ENCODE results near the gene TMEM250. TPM values are rescaled to one million over a fixed set of nuclear protein-coding genes. Genes with fewer than 3 reads are reported as not detected.

Gene TMEM250
- total RNA-seq, 4 donors from 2014 or later: 34.7 to 75.0 (median 69.2) TPM

DNA sequence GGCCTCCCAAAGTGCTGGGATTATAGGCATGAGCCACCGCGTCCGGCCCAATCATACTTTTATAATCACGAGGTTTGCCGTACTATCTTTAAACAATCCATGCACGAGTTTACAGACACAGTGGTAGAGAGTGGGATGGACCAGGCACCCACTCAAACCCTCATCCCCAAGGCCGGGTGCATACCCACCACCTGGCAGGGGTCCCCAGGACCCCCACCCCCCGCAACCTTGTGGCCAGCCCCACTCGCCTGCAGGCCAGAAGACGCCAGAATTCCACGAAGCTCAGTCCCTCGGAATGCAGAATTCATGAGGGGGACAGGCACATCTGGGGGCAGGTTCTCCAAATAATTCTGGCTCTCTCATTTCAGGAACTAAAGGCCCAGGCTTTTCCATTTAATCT is 40.7 kb downstream of the TMEM250 start:
- H3K4me3 ChIP-seq: no peak overlapping the region
- DNase-seq: no peak
- H3K27ac ChIP-seq: no peak overlapping the region
- no peak for TF ChIP-seq POLR2A (IDR thresholded peaks at IDR 0.05)
- TF ChIP-seq, protein P1, sequence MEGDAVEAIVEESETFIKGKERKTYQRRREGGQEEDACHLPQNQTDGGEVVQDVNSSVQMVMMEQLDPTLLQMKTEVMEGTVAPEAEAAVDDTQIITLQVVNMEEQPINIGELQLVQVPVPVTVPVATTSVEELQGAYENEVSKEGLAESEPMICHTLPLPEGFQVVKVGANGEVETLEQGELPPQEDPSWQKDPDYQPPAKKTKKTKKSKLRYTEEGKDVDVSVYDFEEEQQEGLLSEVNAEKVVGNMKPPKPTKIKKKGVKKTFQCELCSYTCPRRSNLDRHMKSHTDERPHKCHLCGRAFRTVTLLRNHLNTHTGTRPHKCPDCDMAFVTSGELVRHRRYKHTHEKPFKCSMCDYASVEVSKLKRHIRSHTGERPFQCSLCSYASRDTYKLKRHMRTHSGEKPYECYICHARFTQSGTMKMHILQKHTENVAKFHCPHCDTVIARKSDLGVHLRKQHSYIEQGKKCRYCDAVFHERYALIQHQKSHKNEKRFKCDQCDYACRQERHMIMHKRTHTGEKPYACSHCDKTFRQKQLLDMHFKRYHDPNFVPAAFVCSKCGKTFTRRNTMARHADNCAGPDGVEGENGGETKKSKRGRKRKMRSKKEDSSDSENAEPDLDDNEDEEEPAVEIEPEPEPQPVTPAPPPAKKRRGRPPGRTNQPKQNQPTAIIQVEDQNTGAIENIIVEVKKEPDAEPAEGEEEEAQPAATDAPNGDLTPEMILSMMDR (IDR thresholded peaks at IDR 0.05): no peak
- peaks cover 0 to 32% (median 0%) of the 10 kb centered on the region in 4 donors for H3K4me1 ChIP-seq
- H3K9me3 ChIP-seq: no peaks in the 10 kb centered on the region
- H3K27me3 ChIP-seq: no peaks in the 10 kb centered on the region
- H3K36me3 ChIP-seq: peaks cover 0 to 10% (median 0%) of the 10 kb centered on the region in 3 donors

DNA sequence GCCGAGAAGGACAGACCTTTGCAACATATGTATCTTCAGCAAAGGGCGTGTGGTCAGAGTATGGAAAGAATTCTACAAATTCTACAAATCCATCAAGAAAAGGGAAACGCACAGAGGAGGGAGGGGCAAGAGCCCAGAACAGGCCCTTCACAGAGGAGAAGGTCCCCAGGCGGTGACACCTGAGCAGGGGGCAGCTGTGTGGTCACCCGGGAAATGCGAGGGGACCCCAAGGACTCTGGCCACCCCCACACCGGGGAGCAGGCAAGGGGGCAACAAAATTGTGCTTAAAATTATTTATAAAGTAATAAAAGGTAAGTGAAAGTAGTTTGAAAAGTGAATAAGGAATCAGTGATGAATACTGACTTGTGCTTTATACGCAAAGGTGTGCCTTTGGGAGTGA is 41.2 kb downstream of the TMEM250 start:
- H3K36me3 ChIP-seq: peaks cover 0 to 10% (median 0%) of the 10 kb centered on the region in 3 donors
- H3K4me3 ChIP-seq: no peak overlapping the region
- H3K27ac ChIP-seq: no peak overlapping the region
- DNase-seq: no peak
- peaks cover 0 to 31% (median 0%) of the 10 kb centered on the region in 4 donors for H3K4me1 ChIP-seq
- H3K9me3 ChIP-seq: no peaks in the 10 kb centered on the region
- TF ChIP-seq POLR2A (IDR thresholded peaks at IDR 0.05): no peak
- H3K27me3 ChIP-seq: no peaks in the 10 kb centered on the region

DNA sequence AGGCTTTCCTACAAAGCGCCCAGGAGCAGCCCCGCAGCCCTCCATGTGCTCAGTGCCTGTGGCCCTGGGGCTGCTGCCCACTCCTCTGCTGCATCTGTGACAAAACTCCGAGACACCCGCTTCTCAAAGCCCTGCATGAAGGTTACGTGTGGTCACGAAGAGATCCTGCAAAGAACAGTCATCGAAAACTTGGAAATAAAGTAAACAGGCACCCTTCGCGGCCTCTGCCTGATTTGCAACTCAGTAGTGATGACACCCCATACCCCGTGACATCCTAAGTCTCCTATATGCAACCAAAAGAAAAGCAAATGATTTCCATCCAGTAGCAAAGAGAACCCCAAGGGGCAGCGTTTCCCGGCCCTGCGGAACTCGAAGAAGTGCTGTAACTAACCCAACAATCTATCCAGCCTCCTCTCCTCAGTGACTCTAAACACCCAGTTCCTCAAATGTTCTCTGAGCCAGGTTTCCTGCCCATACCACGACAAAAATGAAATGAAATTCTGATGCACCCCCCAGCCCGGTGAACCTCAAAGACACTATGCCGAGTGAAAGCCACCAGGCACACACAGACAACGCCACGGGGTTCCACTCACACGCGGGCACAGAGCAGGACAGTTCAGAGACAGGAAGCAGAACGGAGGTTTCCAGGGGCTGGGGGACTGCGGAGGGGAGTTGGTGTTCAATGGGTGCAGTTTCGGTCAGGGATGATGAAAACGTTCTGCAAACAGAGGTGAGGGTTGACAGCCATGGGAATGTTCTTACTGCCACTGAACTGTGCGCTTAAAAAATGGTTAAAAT is 42.6 kb downstream of the TMEM250 start:
- TF ChIP-seq, protein P1 (IDR thresholded peaks at IDR 0.05): no peak
- TF ChIP-seq POLR2A (IDR thresholded peaks at IDR 0.05): no peak
- Histone ChIP-seq H3K27me3 (no peaks in the 10 kb centered on the region), H3K27ac (no peak overlapping the region), H3K4me3 (no peak overlapping the region), H3K36me3 (peaks cover 0 to 10% (median 0%) of the 10 kb centered on the region in 3 donors), H3K9me3 (no peaks in the 10 kb centered on the region), H3K4me1 (peaks cover 0 to 17% (median 0%) of the 10 kb centered on the region in 4 donors)
- DNase-seq: no peak

DNA sequence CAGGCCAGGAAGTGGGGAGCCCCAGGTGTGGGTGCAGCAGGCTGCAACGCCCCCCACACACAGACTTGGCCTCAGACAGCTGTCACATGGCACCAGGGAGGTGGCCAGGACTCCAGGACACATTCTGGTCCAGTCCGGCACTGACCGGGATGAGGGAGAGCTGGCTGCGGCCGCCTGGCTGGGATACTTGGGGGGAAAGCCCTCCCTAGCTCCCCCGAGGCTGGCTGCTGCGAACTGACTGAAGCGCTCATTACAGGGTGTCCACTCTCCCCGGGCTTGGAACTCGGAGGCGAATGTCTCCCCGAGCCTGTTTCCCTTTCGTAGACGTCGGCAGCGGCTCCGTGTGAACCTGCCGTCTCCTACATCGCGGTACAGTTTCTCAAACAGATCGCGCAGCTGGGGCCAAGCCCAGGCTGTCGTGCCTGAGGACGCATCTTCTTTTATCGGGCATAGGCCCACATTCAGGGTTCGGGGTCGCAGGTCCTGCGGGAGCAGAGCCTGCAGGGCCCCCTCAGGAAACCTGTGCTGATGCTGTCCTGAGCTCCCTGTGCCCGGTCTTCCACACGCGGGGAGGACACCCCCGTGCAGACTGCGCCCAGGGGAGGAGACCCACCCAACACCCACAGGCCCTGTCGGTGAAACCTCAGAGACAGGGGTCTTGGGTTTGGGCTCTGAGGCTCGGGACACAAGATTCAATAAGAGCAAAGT is 43.4 kb downstream of the TMEM250 start:
- H3K36me3 ChIP-seq: peaks cover 0 to 10% (median 0%) of the 10 kb centered on the region in 3 donors
- DNase-seq: no peak
- no peaks in the 10 kb centered on the region for H3K27me3 ChIP-seq
- no peaks in the 10 kb centered on the region for H3K9me3 ChIP-seq
- H3K4me3 ChIP-seq: no peak overlapping the region
- H3K27ac ChIP-seq: no peak overlapping the region
- TF ChIP-seq POLR2A (IDR thresholded peaks at IDR 0.05): no peak
- TF ChIP-seq, protein P1 (IDR thresholded peaks at IDR 0.05): no peak
- peaks cover 0 to 12% (median 0%) of the 10 kb centered on the region in 4 donors for H3K4me1 ChIP-seq

DNA sequence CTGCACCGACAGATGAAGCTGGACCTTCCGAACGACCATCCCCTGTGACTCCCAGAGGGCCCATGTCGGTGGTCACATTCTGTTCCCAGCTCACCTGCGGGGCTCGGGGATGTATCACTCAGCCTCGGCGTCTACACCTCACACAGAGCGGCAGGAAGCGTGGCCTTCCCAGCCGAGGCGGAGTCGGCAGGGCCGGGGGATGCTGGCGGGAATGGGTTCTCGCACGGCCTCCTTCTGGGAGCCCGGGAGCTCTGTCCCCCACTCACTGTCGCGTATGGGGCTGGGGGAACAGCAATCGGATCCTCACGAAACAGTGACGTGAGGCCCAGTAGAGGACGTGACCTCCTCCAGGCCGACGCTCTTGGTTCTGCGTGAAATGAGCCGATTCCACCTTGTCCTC is 44.0 kb downstream of the TMEM250 start:
- H3K27me3 ChIP-seq: no peaks in the 10 kb centered on the region
- H3K36me3 ChIP-seq: peaks cover 0 to 10% (median 0%) of the 10 kb centered on the region in 3 donors
- no peak overlapping the region for H3K27ac ChIP-seq
- H3K4me1 ChIP-seq: peaks cover 0 to 9% (median 0%) of the 10 kb centered on the region in 4 donors
- TF ChIP-seq, protein P1 (IDR thresholded peaks at IDR 0.05): no peak
- no peak for TF ChIP-seq POLR2A (IDR thresholded peaks at IDR 0.05)
- H3K9me3 ChIP-seq: no peaks in the 10 kb centered on the region
- H3K4me3 ChIP-seq: no peak overlapping the region
- no peak for DNase-seq

Other genes with a start within 250 kb of the TMEM250 start
- gene CAMSAP1, start 211.3 kb downstream of the TMEM250 start, total RNA-seq: 10 to 100 TPM; 21.0 to 30.5 (median 24.2) TPM
- gene UBAC1, start 157.5 kb downstream of the TMEM250 start, total RNA-seq: 10 to 100 TPM; 23.1 to 64.3 (median 43.9) TPM
- 10 to 100 TPM in 3 of 4 donors, 1 to 10 TPM in 1; 8.3 to 24.3 (median 23.1) TPM for gene NACC2, start 23.6 kb downstream of the TMEM250 start, total RNA-seq
- not detected for gene LHX3, start 86.3 kb upstream of the TMEM250 start, total RNA-seq
- 10 to 100 TPM in 1 of 4 donors, 1 to 10 TPM in 3; 5.1 to 23.9 (median 7.4) TPM for gene QSOX2, start 126.9 kb upstream of the TMEM250 start, total RNA-seq
- 1 to 10 TPM in 1 of 4 donors, under 1 TPM in 2, not detected in 1; 0.35 to 1.0 (median 0.67) TPM for gene CCDC187, start 185.2 kb upstream of the TMEM250 start, total RNA-seq
- gene GPSM1, start 208.7 kb upstream of the TMEM250 start, total RNA-seq: 10 to 100 TPM in 1 of 4 donors, 1 to 10 TPM in 3; 3.7 to 25.6 (median 6.0) TPM
- 10 to 100 TPM in 3 of 4 donors, 1 to 10 TPM in 1; 5.6 to 19.8 (median 13.5) TPM for gene DNLZ, start 244.9 kb upstream of the TMEM250 start, total RNA-seq